Keratinocyte (primary cell): ENCODE data around the gene NDUFB1.

Experiments used
- EZH2 ChIP-seq: IDR thresholded peaks from one replicate; pipeline ENCODE4 v1.6.1; 2012; ENCODE audit warnings: inconsistent platforms, mild to moderate bottlenecking, low read length, moderate library complexity
- TF ChIP-seq, protein P1 (sequence below), 3 experiments: IDR thresholded peaks in 1 of 3; conservative IDR thresholded peaks in 1 of 3; optimal IDR thresholded peaks in 1 of 3; 2 replicates in 2 of 3; 3 replicates in 1 of 3; pipeline versions ENCODE3 to v1.5.1; 2011; ENCODE audit warnings: low read length in 3 of 3, mild to moderate bottlenecking in 3 of 3, moderate library complexity in 2 of 3, control low read depth in 1 of 3, inconsistent platforms in 1 of 3; ENCODE audit not compliant: insufficient read depth in 2 of 3; ENCODE audit errors: extremely low read depth in 1 of 3

DNA sequence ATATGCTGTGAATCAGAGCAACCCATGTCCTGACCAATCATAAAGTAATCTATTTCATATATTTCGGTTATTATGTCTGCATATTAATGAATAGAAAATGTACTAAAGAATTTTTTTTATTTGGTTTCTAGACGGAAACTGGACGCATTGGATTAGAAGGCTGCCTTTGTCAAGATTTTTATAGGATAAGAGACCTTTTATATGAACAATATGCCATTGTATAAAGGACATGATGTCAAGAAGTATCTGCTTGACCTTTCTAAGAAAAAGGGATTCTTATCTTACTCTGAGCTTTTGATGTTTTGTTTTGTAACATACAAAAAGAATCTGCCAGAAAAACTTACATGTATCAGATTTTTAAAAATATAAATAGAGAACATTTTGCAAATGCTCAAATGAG, 40.0 kb upstream of the NDUFB1 start:
- TF ChIP-seq, protein P1, sequence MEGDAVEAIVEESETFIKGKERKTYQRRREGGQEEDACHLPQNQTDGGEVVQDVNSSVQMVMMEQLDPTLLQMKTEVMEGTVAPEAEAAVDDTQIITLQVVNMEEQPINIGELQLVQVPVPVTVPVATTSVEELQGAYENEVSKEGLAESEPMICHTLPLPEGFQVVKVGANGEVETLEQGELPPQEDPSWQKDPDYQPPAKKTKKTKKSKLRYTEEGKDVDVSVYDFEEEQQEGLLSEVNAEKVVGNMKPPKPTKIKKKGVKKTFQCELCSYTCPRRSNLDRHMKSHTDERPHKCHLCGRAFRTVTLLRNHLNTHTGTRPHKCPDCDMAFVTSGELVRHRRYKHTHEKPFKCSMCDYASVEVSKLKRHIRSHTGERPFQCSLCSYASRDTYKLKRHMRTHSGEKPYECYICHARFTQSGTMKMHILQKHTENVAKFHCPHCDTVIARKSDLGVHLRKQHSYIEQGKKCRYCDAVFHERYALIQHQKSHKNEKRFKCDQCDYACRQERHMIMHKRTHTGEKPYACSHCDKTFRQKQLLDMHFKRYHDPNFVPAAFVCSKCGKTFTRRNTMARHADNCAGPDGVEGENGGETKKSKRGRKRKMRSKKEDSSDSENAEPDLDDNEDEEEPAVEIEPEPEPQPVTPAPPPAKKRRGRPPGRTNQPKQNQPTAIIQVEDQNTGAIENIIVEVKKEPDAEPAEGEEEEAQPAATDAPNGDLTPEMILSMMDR (optimal IDR thresholded peaks at IDR 0.05 in 1 of 3, IDR thresholded peaks at IDR 0.05 in 1 of 3, conservative IDR thresholded peaks at IDR 0.05 in 1 of 3; ENCODE audit: extremely low read depth in 1 of 3, insufficient read depth in 2 of 3, low read length in 3 of 3) = no peak
- no peak for TF ChIP-seq EZH2
